NCI-H2029 (cell line): Measurements from ENCODE around the gene H2AZ1.

Experiments used
- DNase-seq: peaks from one replicate; lab custom pipeline; 2025; lab: John Stamatoyannopoulos, UW

H2AZ1 gene

GRCh38 chr4:99946356-99947189 is 3.5 kb downstream of the H2AZ1 start, which contains the start of gene DNAJB14:
TSS of gene DNAJB14 (minus strand) at chr4:99946618. CDS start at chr4:99946571, 47 bp downstream.
- DNase-seq = peak; percentile 57

- no peak for DNase-seq
Observed at GRCh38 chr4:99945718-99946355, 4.2 kb downstream of the H2AZ1 start.

- DNase-seq = no peak
Observed at GRCh38 chr4:99943904-99944437, 6.1 kb downstream of the H2AZ1 start.

GRCh38 chr4:99938243-99938753 is 11.8 kb downstream of the H2AZ1 start:
- DNase-seq = no peak

- DNase-seq = no peak
Observed at GRCh38 chr4:99934891-99935290, 15.2 kb downstream of the H2AZ1 start.

- no peak for DNase-seq
Observed at GRCh38 chr4:99927566-99927965, 22.5 kb downstream of the H2AZ1 start.

GRCh38 chr4:99921174-99921573 is 28.9 kb downstream of the H2AZ1 start:
- DNase-seq = no peak

- no peak for DNase-seq
Observed at GRCh38 chr4:99918656-99919055, 31.4 kb downstream of the H2AZ1 start.

GRCh38 chr4:99917575-99917974 is 32.5 kb downstream of the H2AZ1 start:
- no peak for DNase-seq

GRCh38 chr4:99915449-99915848 is 34.6 kb downstream of the H2AZ1 start:
- DNase-seq = no peak
